Myocyte (in vitro differentiated cells): ENCODE results near the gene COL27A1. TPM values are rescaled to one million over a fixed set of nuclear protein-coding genes. Genes with fewer than 3 reads are reported as not detected.

ENCODE experiments used
- DNase-seq: peaks from one replicate; pipeline ENCODE4 v3.0.0-alpha.2; 2012; ENCODE audit warnings: low read depth
- polyA plus RNA-seq: library from polyadenylated mRNA; unstranded; fragments of >200 nt; gene quantifications from one replicate; pipeline ENCODE4 v1.2.1, GENCODE V29; 2012; ENCODE audit warnings: missing spikeins
- total RNA-seq: library from RNA; depleted of rRNA; stranded (reverse); fragments of >200 nt; gene quantifications from 2 replicates; pipeline ENCODE4 v1.2.3, GENCODE V29; 2014

Gene COL27A1
- total RNA-seq: 2.9 and 3.5 TPM in 2 replicates
- 4.1 TPM for polyA plus RNA-seq

GRCh38 chr9:114155263-114155994 is at the start of gene COL27A1:
Gene COL27A1 (plus strand): TSS chr9:114155537. CDS start chr9:114155951, 414 bp downstream.
- peak; percentile 81 for DNase-seq

DNA sequence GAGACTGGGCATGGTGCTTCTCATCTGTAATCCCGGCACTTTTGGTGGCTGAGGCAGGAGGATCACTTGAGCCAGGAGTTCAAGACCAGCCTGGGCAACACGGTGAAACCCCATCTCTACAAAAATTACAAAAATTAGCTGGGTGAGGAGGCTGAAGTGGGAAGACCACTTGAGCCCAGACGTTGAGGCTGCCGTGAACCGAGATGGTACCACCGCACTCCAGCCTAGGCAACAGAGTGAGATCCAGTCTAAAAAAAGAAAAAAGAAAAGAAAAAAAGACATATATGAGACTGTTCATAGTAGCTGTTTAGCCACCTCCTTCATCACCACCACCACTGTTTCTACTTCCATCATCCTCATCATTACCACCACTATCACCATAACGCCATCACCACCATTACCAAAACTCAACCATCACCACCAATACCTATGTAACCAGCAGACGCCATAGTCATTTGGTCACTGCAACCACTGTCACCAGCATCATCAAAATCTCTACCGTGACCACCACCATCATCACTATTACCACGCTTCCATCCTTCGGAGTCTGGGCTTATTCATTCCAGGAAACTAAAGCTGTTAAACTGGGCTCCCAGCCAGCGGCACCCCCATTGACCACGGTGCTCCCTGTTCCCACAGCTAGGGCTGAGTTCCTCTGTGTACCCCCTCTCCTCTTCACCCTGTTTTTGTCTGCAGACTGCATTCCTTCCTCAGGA is 47.9 kb upstream of the COL27A1 start:
- no peak for DNase-seq

DNA sequence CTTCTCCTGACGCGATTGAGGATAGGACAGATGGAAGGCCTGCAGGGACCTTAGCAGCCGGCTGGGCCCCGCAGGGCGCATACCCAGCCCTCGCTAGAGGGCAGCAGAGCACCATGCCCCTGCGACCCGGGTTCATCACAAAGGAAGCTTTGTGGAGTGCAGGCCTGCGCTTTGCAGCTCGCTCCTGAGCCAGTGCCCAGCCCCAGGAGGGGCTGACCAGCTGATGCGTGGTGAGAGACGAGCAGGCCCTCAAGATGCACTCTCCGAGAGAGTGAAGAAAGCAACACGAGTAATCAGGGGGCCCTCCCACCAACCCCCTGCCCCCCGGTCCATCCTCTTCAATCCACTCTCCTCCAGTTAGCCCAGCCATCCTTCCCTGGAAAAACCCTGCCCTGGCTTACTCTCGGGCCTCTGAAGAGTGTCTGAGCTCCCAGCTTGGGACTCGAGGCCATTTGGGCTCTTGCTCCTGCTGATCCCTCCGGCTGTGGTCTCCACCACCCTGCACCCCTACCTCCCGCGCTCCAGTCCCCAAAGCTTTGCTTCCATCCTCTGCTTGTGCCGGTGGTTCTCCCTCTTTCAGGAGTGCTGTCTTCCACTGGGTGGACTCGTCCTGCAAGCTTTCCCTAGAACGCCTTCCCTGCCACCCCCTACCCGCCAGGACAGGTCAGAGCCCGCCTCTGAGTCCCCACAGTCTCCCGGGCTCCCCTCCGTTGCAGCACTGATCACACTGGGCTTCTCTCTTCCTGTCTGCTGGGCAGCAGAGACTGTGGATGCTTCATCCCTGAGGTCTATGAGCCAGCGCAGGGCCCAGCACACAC is 47.1 kb upstream of the COL27A1 start:
- DNase-seq: peak; percentile 85

DNA sequence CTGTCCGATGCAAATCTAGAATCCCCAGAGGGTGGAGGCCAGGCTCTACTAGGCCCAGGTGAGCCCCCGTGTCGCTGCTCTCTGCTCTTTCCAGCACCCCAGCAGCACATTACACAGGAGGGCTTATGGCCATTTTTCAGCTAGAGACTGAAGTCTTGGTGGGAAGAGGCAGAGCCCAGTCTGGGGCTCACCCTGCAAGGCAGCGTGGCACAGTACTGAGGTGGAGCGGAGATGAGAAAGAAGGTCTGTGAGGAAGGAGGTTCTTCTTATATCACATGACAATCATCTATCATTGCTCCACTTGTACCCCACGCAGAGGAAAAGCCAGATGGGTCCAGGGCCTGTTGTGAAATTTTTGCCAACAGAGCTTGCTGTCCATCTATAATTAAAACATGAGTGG is 46.2 kb upstream of the COL27A1 start:
- DNase-seq: no peak

DNA sequence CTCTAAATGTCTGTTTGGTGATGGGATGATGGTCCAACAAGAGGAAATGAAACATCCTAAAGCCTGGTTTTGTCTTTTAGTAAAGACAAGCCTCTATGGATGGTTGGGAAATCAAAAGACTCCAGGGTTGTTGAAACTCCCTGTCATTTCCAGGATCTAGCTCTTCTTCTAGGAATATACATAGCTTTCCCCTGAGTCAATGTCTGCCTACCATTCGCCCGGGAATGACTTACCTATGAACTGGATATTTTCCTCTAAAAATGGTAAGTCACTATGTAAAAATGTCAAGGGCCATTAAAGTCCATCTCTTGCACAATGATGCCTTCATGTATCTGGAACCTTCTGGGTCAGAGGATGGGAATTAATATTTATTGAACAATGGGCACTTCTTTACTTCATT is 45.2 kb upstream of the COL27A1 start:
- DNase-seq: no peak

- DNase-seq: no peak
Measured at GRCh38 chr9:114112325-114112724, 43.0 kb upstream of the COL27A1 start.

DNA sequence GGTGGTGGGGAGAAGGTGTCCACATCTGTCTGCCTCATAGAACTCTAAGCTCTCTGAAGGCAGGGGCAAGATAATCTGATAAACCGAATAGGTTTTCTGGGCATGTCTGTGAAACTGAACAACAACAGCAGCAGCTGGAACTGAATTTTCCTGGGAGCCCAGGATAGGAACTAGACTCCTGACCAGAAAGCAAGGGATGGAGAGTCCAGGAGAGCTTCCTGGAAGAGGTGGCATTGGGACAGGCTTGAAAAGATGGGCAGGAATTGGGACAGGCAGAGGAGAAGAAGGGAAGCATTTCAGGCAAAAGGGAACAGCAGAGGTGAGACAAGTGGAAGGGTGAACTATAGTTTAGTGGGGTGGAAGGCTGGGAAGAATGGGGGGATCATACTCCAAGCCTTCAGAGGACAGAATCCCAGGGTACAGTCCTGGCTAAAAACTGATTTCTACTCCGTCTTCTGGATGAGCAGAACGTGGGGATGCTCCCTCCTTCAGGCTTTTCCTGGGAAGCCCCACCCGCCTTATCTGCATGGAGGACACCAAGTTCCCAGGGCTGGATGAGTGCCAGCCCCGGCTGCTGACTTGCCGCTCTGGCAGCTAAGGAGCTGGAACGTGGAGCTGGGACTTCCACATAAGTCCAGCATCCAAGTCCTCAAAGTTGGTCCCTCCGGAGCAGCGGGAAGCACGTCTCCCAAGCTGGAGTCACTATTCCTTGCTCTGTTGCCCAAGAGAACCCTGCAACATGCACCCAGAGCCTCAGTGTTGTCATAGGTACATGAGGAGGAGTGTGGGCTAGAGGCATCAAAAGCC is 42.4 kb upstream of the COL27A1 start:
- DNase-seq: peak; percentile 34

DNA sequence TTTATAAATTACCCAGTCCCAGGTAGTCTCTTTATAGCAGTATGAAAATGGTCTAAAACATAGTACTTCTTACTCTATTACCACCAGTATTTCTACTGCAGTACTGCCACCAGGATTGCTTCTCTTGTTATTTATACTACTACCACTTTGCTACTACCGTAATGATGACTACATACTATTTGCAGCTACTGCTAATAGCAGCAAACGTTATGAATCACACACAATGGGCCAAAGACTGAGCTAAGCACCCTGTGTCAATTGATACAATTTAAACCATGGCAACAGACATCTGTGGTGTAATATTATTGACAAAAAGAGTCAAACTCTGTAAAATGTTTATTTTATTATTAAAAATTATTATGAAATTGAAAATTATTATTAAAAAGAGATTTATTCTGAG is 41.0 kb upstream of the COL27A1 start:
- DNase-seq: no peak

GRCh38 chr9:114115654-114116125 is 39.6 kb upstream of the COL27A1 start:
- DNase-seq: no peak

DNA sequence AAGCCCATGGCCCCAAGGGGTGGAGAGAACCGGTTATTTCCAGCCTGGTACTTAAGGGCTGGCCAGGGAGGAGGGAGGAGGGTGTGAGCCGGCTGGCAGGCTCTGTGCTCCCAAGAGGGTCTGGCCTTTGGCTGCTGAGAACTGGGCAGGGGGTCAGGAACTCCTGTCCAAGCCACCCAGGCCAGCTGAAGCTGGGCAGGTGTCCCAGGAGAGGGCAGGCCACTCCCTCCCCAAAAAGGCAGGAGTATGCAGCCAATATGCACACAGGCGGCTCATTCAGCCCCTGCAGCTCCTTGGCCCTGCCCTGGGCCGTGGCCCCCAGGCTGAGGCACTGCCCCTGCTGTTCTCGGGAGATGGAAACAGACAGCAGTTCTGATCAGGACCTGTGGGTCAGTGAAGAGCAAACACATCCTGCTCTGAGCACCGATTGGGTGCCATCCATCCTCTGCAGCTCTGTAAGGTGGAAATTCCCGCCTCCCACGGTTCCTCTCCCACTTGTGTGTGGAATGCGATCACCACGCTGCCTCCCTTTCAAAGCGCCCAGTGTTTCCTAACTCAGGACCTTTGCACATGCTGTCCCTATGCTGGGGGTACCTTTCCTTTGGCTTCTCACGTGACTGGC is 39.1 kb upstream of the COL27A1 start:
- no peak for DNase-seq

- no peak for DNase-seq
Measured at GRCh38 chr9:114117614-114117995, 37.7 kb upstream of the COL27A1 start.

DNA sequence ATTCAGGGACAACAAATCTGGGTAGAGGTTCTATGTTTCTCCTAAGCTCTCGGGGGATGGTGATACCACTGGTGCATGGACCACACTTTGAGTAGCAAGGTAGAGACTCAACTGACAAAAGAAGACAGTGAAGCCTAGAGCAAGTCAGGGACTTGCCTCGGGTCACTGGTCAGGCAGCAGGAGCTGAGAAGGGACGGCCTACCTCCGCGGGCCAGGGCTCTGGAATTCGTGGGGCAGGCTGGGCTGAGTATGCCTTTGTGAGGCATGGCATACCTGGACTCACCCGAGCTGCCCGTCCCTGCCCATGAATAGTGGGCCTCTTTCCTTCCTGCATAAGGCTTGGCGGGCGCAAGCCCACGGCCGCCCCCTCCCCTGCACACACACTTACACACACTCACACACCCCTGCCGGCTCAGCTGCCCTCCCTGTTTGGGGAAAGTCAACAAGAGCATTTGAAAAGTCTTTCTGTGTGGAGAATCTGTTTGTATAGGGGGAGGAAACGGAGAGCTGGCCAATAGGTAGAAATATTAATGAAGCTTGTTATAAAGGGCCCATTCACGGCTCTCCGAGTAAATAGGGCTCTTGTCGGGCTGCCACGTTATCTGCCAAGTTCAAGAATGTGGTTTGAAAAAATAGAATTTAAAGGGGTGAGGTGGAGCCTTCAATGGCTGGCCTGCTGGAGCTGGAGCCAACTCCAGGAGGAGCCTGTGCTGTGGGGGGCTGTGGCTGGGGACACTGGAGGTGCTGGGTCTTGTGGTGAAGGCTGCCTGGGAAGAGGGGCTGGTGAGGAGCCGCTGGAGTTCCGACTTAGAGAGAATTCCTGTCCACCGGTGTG is 37.1 kb upstream of the COL27A1 start:
- no peak for DNase-seq

DNA sequence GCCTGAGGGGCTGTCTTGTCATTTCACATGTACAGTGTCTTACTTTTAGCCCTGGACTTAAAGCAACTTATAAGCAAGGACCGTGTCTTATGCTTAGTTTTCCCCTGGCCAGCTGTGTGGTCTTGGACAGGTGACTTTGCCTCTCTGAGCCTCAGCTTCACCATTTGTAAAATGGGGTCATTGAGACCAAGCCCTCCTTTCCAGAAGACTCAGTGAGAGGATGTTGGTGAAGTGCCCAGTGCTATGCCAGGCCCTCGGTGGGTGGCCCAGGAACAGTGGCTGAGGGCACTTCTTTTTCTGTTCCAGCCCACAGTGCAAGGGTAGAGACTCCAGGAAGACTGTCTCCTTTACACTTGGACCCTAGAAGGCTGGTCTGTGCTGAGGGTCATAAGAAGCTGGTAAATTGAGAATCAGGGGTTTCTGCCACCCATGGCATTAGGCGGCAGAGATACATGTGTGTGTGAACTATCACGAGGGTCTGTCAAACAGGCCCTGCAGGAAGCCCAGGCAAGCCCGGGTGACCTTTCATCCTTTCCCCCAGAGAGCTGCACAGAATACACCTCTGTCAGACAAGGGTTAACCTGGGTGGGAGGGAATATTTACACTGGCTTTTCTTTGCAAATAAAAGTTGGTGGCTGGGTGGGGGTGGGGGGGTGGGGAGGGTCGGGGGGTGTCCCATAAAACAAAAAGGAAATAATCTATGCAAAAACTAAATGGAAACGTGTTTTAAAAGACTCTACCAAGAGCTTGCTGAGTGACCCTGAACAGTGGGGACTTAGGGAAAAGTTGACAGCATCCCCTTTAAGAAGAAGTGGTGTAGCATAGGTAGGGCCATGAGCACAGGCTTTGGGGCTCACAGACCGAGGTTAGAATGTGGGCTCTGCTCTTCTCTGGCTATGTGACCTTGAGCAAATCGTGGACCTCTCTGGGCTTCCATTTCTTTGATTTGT is 35.8 kb upstream of the COL27A1 start:
- DNase-seq: no peak

DNA sequence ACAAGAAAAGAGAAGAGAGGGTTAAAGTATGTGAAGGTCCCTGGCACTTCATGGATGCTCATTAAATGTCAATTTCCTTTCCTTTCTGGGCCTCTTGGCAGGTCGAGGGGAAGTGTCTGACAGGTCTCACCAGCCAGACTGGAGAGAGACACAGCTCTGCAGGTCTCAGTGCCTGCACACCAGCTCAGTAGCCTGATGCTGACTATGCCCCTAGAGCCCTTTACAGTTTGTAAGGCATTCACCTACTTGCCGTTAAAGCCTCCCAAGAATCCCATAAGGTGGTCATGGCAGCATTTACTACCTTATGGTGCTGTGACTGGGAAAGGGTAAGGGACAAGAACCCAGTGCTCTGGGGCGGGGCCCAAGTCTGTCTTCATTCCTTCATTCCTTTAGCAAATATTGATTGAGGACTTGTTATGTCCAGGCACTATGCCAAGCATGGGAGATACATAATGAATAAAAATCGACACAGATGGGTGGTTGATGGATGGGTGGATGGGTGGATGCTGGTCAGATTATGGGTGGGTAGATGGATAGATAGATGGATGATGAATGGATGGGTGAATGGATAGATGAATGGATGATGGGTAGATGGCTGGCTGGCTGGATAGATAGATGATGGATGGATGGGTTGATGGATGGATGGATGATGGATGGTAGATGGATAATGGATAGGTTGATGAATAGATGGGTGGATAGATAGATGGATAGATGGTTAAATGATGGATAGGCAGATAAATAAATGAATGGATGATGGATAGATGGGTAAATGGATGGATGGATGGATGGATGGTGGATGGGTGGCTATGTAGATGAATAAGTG is 34.9 kb upstream of the COL27A1 start:
- DNase-seq: no peak

DNA sequence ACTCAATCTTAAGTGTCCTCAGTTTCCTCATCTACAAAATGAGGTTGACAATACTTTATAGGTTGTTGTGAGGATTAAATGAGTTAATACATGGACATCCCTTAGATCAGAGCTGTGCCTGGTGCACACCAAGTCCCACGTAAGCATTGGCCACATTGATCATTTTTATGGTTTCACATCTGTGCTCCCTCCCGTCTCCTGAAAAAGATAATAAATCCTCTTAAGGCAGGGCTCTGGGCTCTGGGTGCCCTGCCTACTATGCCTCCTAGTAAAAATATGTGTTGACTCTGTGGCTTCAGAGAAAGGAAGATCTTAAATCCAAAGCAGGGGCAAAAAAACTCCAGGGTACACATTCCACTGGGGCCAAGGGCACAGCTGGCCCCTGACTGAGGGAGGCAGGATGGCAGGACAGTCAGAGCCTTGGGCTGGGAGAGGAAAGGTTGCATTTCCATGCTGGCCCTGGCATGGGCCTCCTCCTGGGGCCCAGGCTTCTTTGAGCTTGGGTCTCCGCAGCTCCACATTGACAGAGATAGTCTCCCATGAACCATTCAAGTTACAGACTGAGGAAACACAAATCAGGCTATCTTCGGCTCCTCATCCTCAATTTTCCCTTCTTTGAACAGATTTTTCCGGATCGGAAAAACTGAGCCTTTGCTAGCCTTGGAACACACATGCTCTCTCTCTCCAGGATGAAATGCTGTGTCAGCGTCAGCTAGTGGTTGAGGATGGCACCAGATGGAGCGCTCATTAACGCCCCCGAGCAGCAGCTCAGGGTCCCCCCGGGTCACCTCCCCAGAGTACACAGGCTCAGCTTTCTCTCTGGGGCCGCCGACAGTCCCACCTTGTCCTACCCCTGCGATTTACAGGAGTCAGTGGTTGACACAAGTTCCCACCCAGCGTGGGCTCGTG is 33.9 kb upstream of the COL27A1 start:
- peak; percentile 21 for DNase-seq
